PC-3 (cell line): Measurements from ENCODE around the gene PNLIPRP3. TPM values are rescaled to one million over a fixed set of nuclear protein-coding genes. Genes with fewer than 3 reads are reported as not detected.

ENCODE experiments used
- ATAC-seq: fragments of 200-7000 bp; cut with Tn5 transposase; 2 replicates; pipeline ENCODE4 v1.9.1; 2020; ENCODE audit warnings: mild to moderate bottlenecking, moderate library complexity
- BruUV-seq: library from RNA; stranded (reverse); fragments of 400-500 nt; replicated peaks from 2 replicates; lab custom pipeline; 2021; lab: Mats Ljungman, UMichigan
- CTCF ChIA-PET: fragments of 300-600 bp; sonication (Branson Sonifier 250); formaldehyde crosslinking; loops from one replicate; lab custom pipeline; 2022; ENCODE audit warnings: antibody characterized with exemption; lab: Charles Lee
- POLR2A ChIA-PET: fragments of 300-600 bp; sonication (Branson Sonifier 250); formaldehyde crosslinking; loops from one replicate; lab custom pipeline; 2022; ENCODE audit warnings: antibody characterized with exemption; ENCODE audit not compliant: unreplicated experiment; lab: Charles Lee
- DNase-seq: peaks from one replicate; pipeline ENCODE4 v3.0.0-alpha.2; 2015
- H2AFZ ChIP-seq: fragments of 300-600 bp; sonication (generic); 2 replicates; pipeline ENCODE4 v1.6.0; 2016; ENCODE audit warnings: antibody characterized with exemption, low read length
- H3F3A ChIP-seq: fragments of 300-600 bp; sonication (generic); one replicate; pipeline ENCODE4 v1.6.0; 2017; ENCODE audit warnings: antibody characterized with exemption, low read length, control low read depth, mild to moderate bottlenecking; ENCODE audit not compliant: unreplicated experiment
- H3K27ac ChIP-seq: fragments of 300-600 bp; sonication (generic); 2 replicates; pipeline ENCODE4 v1.5.1; 2016; ENCODE audit warnings: mild to moderate bottlenecking, low read length
- H3K27me3 ChIP-seq: fragments of 300-600 bp; sonication (generic); 2 replicates; pipeline ENCODE4 v1.6.1; 2016; ENCODE audit warnings: low read length, mixed read lengths
- H3K36me3 ChIP-seq: fragments of 300-600 bp; sonication (generic); 2 replicates; pipeline ENCODE4 v1.6.1; 2016; ENCODE audit warnings: low read depth, mixed run types, low read length, mixed read lengths
- H3K4me1 ChIP-seq: fragments of 300-600 bp; sonication (generic); 2 replicates; pipeline ENCODE4 v1.5.1; 2016; ENCODE audit warnings: low read length; ENCODE audit not compliant: insufficient read depth
- H3K4me2 ChIP-seq: fragments of 300-600 bp; sonication (generic); 2 replicates; pipeline ENCODE4 v1.6.0; 2016; ENCODE audit warnings: low read length
- H3K4me3 ChIP-seq: fragments of 300-600 bp; sonication (generic); 2 replicates; pipeline ENCODE4 v1.5.1; 2016; ENCODE audit warnings: mild to moderate bottlenecking, low read length, mixed read lengths
- H3K79me2 ChIP-seq: fragments of 300-600 bp; sonication (generic); 2 replicates; pipeline ENCODE4 v1.6.1; 2017; ENCODE audit warnings: low read length, mixed read lengths
- H3K9ac ChIP-seq: fragments of 300-600 bp; sonication (generic); 2 replicates; pipeline ENCODE4 v1.6.0; 2016; ENCODE audit warnings: mild to moderate bottlenecking, low read length
- H3K9me2 ChIP-seq: fragments of 300-600 bp; sonication (generic); replicated peaks from 2 replicates; pipeline ENCODE4 v1.6.1; 2016; ENCODE audit warnings: mixed run types, low read length, mixed read lengths
- H3K9me3 ChIP-seq: fragments of 300-600 bp; sonication (generic); 2 replicates; pipeline ENCODE4 v1.6.1; 2016; ENCODE audit warnings: low read length, mixed read lengths
- H4K20me1 ChIP-seq: fragments of 300-600 bp; sonication (generic); 2 replicates; pipeline ENCODE4 v1.6.1; 2016; ENCODE audit warnings: low read length, mixed read lengths
- CTCF ChIP-seq: fragments of 300-600 bp; sonication (generic); conservative IDR thresholded peaks from 2 replicates; pipeline ENCODE4 v1.5.1; 2017; ENCODE audit warnings: antibody characterized with exemption, low read depth, mild to moderate bottlenecking, low read length
- EZH2 ChIP-seq: fragments of 300-600 bp; sonication (generic); IDR thresholded peaks from one replicate; pipeline ENCODE4 v1.6.1; 2017; ENCODE audit warnings: antibody characterized with exemption, mild to moderate bottlenecking, low read length; ENCODE audit not compliant: unreplicated experiment
- EZH2phosphoT487 ChIP-seq: fragments of 300-600 bp; sonication (generic); IDR thresholded peaks from 2 replicates; pipeline ENCODE4 v1.6.1; 2018; ENCODE audit warnings: mild to moderate bottlenecking, antibody characterized with exemption, low read length, borderline replicate concordance
- intact Hi-C: fragments of 100-400 bp; cut with micrococcal nuclease; formaldehyde crosslinking; loops from 2 replicates; pipeline ENCODE4 v1.9.0; 2023
- total RNA-seq: library from RNA; depleted of rRNA; stranded (reverse); fragments of >200 nt; gene quantifications from 2 replicates; pipeline ENCODE4 v1.2.3, GENCODE V29; 2014

PNLIPRP3 gene
- total RNA-seq, 1 experiment from 2014 or later, result not detected

GRCh38 chr10:116486770-116487448, 59.3 kb downstream of the PNLIPRP3 start:
- intact Hi-C loops, result no loop called here
- TF ChIP-seq CTCF, result no peak
- no peak for TF ChIP-seq EZH2phosphoT487
- no peak for TF ChIP-seq EZH2
- H3K4me1 ChIP-seq, result no peaks in the 10 kb centered on the region
- H3K4me3 ChIP-seq, result no peak overlapping the region
- no peak overlapping the region for H2AFZ ChIP-seq
- DNase-seq (no peak), ATAC-seq (no peak)
- H3K9me3 ChIP-seq, result no peaks in the 10 kb centered on the region
- POLR2A ChIA-PET, result no interaction called here
- H3K4me2 ChIP-seq, result no peak overlapping the region
- CTCF ChIA-PET, result no interaction called here
- no peak overlapping the region for H3K9ac ChIP-seq
- H3K27me3 ChIP-seq, result peaks cover 17% of the 10 kb centered on the region
- no TSS peak for BruUV-seq
- no peaks in the 10 kb centered on the region for H4K20me1 ChIP-seq
- no peak overlapping the region for H3K27ac ChIP-seq
- no peaks in the 10 kb centered on the region for H3K36me3 ChIP-seq
- H3K79me2 ChIP-seq, result no peaks in the 10 kb centered on the region
- no peaks in the 10 kb centered on the region for H3F3A ChIP-seq
- H3K9me2 ChIP-seq, result no peaks in the 10 kb centered on the region

GRCh38 chr10:116487522-116488430, 60.1 kb downstream of the PNLIPRP3 start:
- Histone ChIP-seq H3F3A (no peaks in the 10 kb centered on the region), H2AFZ (no peak overlapping the region), H3K27ac (no peak overlapping the region), H3K36me3 (no peaks in the 10 kb centered on the region), H3K79me2 (no peaks in the 10 kb centered on the region), H3K9me2 (no peaks in the 10 kb centered on the region), H3K9me3 (no peaks in the 10 kb centered on the region), H3K27me3 (peaks cover 17% of the 10 kb centered on the region), H3K4me1 (no peaks in the 10 kb centered on the region), H3K4me3 (no peak overlapping the region), H3K9ac (no peak overlapping the region), H4K20me1 (no peaks in the 10 kb centered on the region), H3K4me2 (no peak overlapping the region)
- DNase-seq (no peak), ATAC-seq (no peak)
- CTCF ChIA-PET, result no interaction called here
- TF ChIP-seq CTCF, result no peak
- BruUV-seq, result no TSS peak
- POLR2A ChIA-PET, result no interaction called here
- intact Hi-C loops, result no loop called here

GRCh38 chr10:116489460-116489859, 61.8 kb downstream of the PNLIPRP3 start:
- no peaks in the 10 kb centered on the region for H3K79me2 ChIP-seq
- POLR2A ChIA-PET, result no interaction called here
- DNase-seq, result no peak
- H3K27me3 ChIP-seq, result peaks cover 17% of the 10 kb centered on the region
- no peaks in the 10 kb centered on the region for H3F3A ChIP-seq
- no peaks in the 10 kb centered on the region for H3K9me3 ChIP-seq
- H3K27ac ChIP-seq, result no peak overlapping the region
- H3K9ac ChIP-seq, result no peak overlapping the region
- ATAC-seq, result no peak
- intact Hi-C loops, result no loop called here
- CTCF ChIA-PET, result no interaction called here
- BruUV-seq, result no TSS peak
- no peak overlapping the region for H2AFZ ChIP-seq
- H3K4me3 ChIP-seq, result no peak overlapping the region
- H3K36me3 ChIP-seq, result no peaks in the 10 kb centered on the region
- no peak overlapping the region for H3K4me2 ChIP-seq
- no peaks in the 10 kb centered on the region for H3K4me1 ChIP-seq
- no peaks in the 10 kb centered on the region for H4K20me1 ChIP-seq
- TF ChIP-seq EZH2phosphoT487 (no peak), EZH2 (no peak), CTCF (no peak)
- H3K9me2 ChIP-seq, result no peaks in the 10 kb centered on the region
